Trophoblast cell (in vitro differentiated cells and primary cell): ENCODE results near the gene OGDH.

Experiments
- DNase-seq, 2 donors: peaks; one replicate each; pipeline ENCODE4 v3.0.0-alpha.2; 2016
- H2AFZ ChIP-seq: 2 replicates; pipeline ENCODE4 v1.6.1; 2013; ENCODE audit warnings: low read length, moderate library complexity, mild to moderate bottlenecking; ENCODE audit not compliant: insufficient read depth, poor library complexity
- H2AK5ac ChIP-seq: 2 replicates; pipeline ENCODE4 v1.6.1; 2013; ENCODE audit warnings: mild to moderate bottlenecking, low read length
- H2BK120ac ChIP-seq: 2 replicates; pipeline ENCODE4 v1.6.1; 2013; ENCODE audit warnings: low read length, mild to moderate bottlenecking, moderate library complexity; ENCODE audit not compliant: insufficient read depth, poor library complexity
- H2BK12ac ChIP-seq: 2 replicates; pipeline ENCODE4 v1.6.1; 2013; ENCODE audit warnings: mild to moderate bottlenecking, low read length, moderate library complexity
- H2BK5ac ChIP-seq: 2 replicates; pipeline ENCODE4 v1.6.1; 2013; ENCODE audit warnings: low read length, low read depth, moderate library complexity, mild to moderate bottlenecking; ENCODE audit not compliant: poor library complexity
- H3K14ac ChIP-seq: 2 replicates; pipeline ENCODE4 v1.6.1; 2013; ENCODE audit warnings: mild to moderate bottlenecking, low read length
- H3K18ac ChIP-seq: 2 replicates; pipeline ENCODE4 v1.6.1; 2013; ENCODE audit warnings: mild to moderate bottlenecking, low read length
- H3K23ac ChIP-seq: 2 replicates; pipeline ENCODE4 v1.6.1; 2013; ENCODE audit warnings: low read length
- H3K27ac ChIP-seq: 2 replicates; pipeline ENCODE4 v1.5.1; 2013; ENCODE audit warnings: low read depth, mild to moderate bottlenecking, inconsistent platforms, low read length, moderate library complexity
- H3K27me3 ChIP-seq: 2 replicates; pipeline ENCODE4 v1.6.1; 2013; ENCODE audit warnings: inconsistent platforms, mild to moderate bottlenecking, low read length, moderate library complexity; ENCODE audit not compliant: insufficient read depth
- H3K36me3 ChIP-seq, 2 experiments: 1 replicate in 1 of 2; 2 replicates in 1 of 2; pipeline ENCODE4 v1.6.1; 2013; ENCODE audit warnings: low read length in 2 of 2, mild to moderate bottlenecking in 2 of 2, moderate library complexity in 1 of 2; ENCODE audit not compliant: insufficient read depth in 2 of 2, control insufficient read depth in 1 of 2
- H3K4ac ChIP-seq: 2 replicates; pipeline ENCODE4 v1.6.1; 2013; ENCODE audit warnings: low read depth, mild to moderate bottlenecking, low read length, moderate library complexity
- H3K4me1 ChIP-seq, 2 experiments: 1 replicate in 1 of 2; 2 replicates in 1 of 2; pipeline ENCODE4 v1.6.1; 2013; ENCODE audit warnings: low read length in 2 of 2, mild to moderate bottlenecking in 2 of 2, moderate library complexity in 1 of 2; ENCODE audit not compliant: insufficient read depth in 2 of 2, control insufficient read depth in 1 of 2
- H3K4me2 ChIP-seq: 2 replicates; pipeline ENCODE4 v1.6.1; 2013; ENCODE audit warnings: inconsistent platforms, mild to moderate bottlenecking, low read length, moderate library complexity
- H3K4me3 ChIP-seq: 2 replicates; pipeline ENCODE4 v1.5.1; 2013; ENCODE audit warnings: mild to moderate bottlenecking, low read depth, low read length, inconsistent platforms
- H3K79me1 ChIP-seq: one replicate; pipeline ENCODE4 v1.6.1; 2013; ENCODE audit warnings: low read length
- H3K79me2 ChIP-seq: 2 replicates; pipeline ENCODE4 v1.6.1; 2013; ENCODE audit warnings: low read length, mild to moderate bottlenecking; ENCODE audit not compliant: control insufficient read depth, insufficient read depth, poor library complexity
- H3K9ac ChIP-seq: 2 replicates; pipeline ENCODE4 v1.6.1; 2013; ENCODE audit warnings: mild to moderate bottlenecking, low read length
- H3K9me3 ChIP-seq: 2 replicates; pipeline ENCODE4 v1.6.1; 2013; ENCODE audit warnings: low read depth, mild to moderate bottlenecking, control low read depth, inconsistent platforms, low read length; ENCODE audit not compliant: insufficient read depth
- H4K12ac ChIP-seq: 2 replicates; pipeline ENCODE4 v1.6.1; 2013; ENCODE audit warnings: low read depth, mild to moderate bottlenecking, low read length, moderate library complexity
- H4K8ac ChIP-seq: 2 replicates; pipeline ENCODE4 v1.6.1; 2013; ENCODE audit warnings: low read depth, mild to moderate bottlenecking, low read length, moderate library complexity
- H4K91ac ChIP-seq: one replicate; pipeline ENCODE4 v1.6.1; 2013; ENCODE audit warnings: low read depth, mild to moderate bottlenecking, low read length, moderate library complexity
- WGBS: extraction: QIAGEN DNeasy Blood & Tissue Kit; methylation state at CpG from one replicate; pipeline ENCODE4 v1.1.7; 2013; ENCODE audit warnings: missing lambda C conversion rate; ENCODE audit not compliant: insufficient read length, insufficient coverage; ENCODE audit errors: extremely low coverage; 5-methylcytosine and 5-hydroxymethylcytosine counted together

Gene OGDH

GRCh38 chr7:44636041-44636584 lies 29.7 kb downstream of the OGDH start:
- H2BK5ac ChIP-seq, result no peak overlapping the region
- no peak for DNase-seq
- no peaks in the 10 kb centered on the region for H3K9me3 ChIP-seq
- no peak overlapping the region for H2AFZ ChIP-seq
- H3K4me3 ChIP-seq, result no peak overlapping the region
- no peak overlapping the region for H4K91ac ChIP-seq
- H2AK5ac ChIP-seq, result no peak overlapping the region
- H3K18ac ChIP-seq, result no peak overlapping the region
- peaks cover 5% of the 10 kb centered on the region for H3K79me2 ChIP-seq
- H3K4me2 ChIP-seq, result no peak overlapping the region
- no peak overlapping the region for H4K8ac ChIP-seq
- H3K27me3 ChIP-seq, result no peaks in the 10 kb centered on the region
- peaks cover 9% of the 10 kb centered on the region for H3K79me1 ChIP-seq
- no CpG with 5 or more reads among the region's 3 CpGs for WGBS
- H3K23ac ChIP-seq, result no peak overlapping the region
- no peak overlapping the region for H3K9ac ChIP-seq
- peaks cover 7 to 20% of the 10 kb centered on the region in 2 experiments for H3K36me3 ChIP-seq
- H4K12ac ChIP-seq, result no peak overlapping the region
- peaks cover 18 to 19% of the 10 kb centered on the region in 2 experiments for H3K4me1 ChIP-seq
- no peak overlapping the region for H3K14ac ChIP-seq
- H2BK120ac ChIP-seq, result no peak overlapping the region
- H3K27ac ChIP-seq, result no peak overlapping the region
- H2BK12ac ChIP-seq, result no peak overlapping the region
- H3K4ac ChIP-seq, result no peak overlapping the region

GRCh38 chr7:44636926-44637325 lies 30.5 kb downstream of the OGDH start:
- WGBS, result no CpG with 5 or more reads among the region's 2 CpGs
- Histone ChIP-seq H2AK5ac (no peak overlapping the region), H3K14ac (no peak overlapping the region), H3K9ac (no peak overlapping the region), H3K27me3 (no peaks in the 10 kb centered on the region), H3K79me2 (peaks cover 5% of the 10 kb centered on the region), H3K23ac (no peak overlapping the region), H3K36me3 (peaks cover 10 to 18% of the 10 kb centered on the region in 2 experiments), H4K12ac (no peak overlapping the region), H3K9me3 (no peaks in the 10 kb centered on the region), H3K27ac (no peak overlapping the region), H2AFZ (no peak overlapping the region), H3K4me1 (peaks cover 18 to 19% of the 10 kb centered on the region in 2 experiments), H3K18ac (no peak overlapping the region), H3K4me2 (no peak overlapping the region), H3K4ac (no peak overlapping the region), H3K79me1 (peaks cover 9% of the 10 kb centered on the region), H3K4me3 (no peak overlapping the region), H2BK5ac (no peak overlapping the region), H2BK120ac (no peak overlapping the region), H4K91ac (no peak overlapping the region), H4K8ac (no peak overlapping the region), H2BK12ac (no peak overlapping the region)
- no peak for DNase-seq

- peak; percentile 78 to 82 for DNase-seq
- Histone ChIP-seq H3K18ac (no peak overlapping the region), H2BK120ac (peak overlapping the region; percentile 55), H3K27ac (peak overlapping the region; percentile 98), H3K9me3 (no peaks in the 10 kb centered on the region), H3K79me1 (peaks cover 9% of the 10 kb centered on the region), H3K9ac (no peak overlapping the region), H2BK5ac (peak overlapping the region; percentile 38), H4K91ac (peak overlapping the region; percentile 85), H3K36me3 (peaks cover 10 to 18% of the 10 kb centered on the region in 2 experiments), H3K4me1 (peaks cover 18 to 19% of the 10 kb centered on the region in 2 experiments), H2BK12ac (peak overlapping the region; percentile 86), H3K4ac (peak overlapping the region; percentile 21), H3K79me2 (peaks cover 5% of the 10 kb centered on the region), H4K12ac (no peak overlapping the region), H3K23ac (no peak overlapping the region), H2AFZ (no peak overlapping the region), H3K27me3 (no peaks in the 10 kb centered on the region), H3K14ac (peak overlapping the region; percentile 82), H3K4me2 (no peak overlapping the region), H3K4me3 (no peak overlapping the region), H4K8ac (peak overlapping the region; percentile 2), H2AK5ac (peak overlapping the region; percentile 72)
- no CpG with 5 or more reads among the region's 8 CpGs for WGBS
Measured at GRCh38 chr7:44637788-44638594, 31.6 kb downstream of the OGDH start.

GRCh38 chr7:44638611-44639557 lies 32.5 kb downstream of the OGDH start:
- DNase-seq, result peak in 1 of 2 donors; percentile 33
- H3K79me1 ChIP-seq, result peaks cover 9% of the 10 kb centered on the region
- no peak overlapping the region for H3K23ac ChIP-seq
- peaks cover 5% of the 10 kb centered on the region for H3K79me2 ChIP-seq
- peak overlapping the region; percentile 86 for H2BK12ac ChIP-seq
- H3K4me2 ChIP-seq, result peak overlapping the region; percentile 58
- H2AFZ ChIP-seq, result peak overlapping the region; percentile 42
- H3K4me3 ChIP-seq, result no peak overlapping the region
- peak overlapping the region; percentile 21 for H3K4ac ChIP-seq
- H2AK5ac ChIP-seq, result peak overlapping the region; percentile 72
- no peaks in the 10 kb centered on the region for H3K9me3 ChIP-seq
- no CpG with 5 or more reads among the region's 5 CpGs for WGBS
- H4K12ac ChIP-seq, result peak overlapping the region; percentile 56
- peak overlapping the region; percentile 38 for H2BK5ac ChIP-seq
- H3K27me3 ChIP-seq, result no peaks in the 10 kb centered on the region
- peak overlapping the region; percentile 82 for H3K14ac ChIP-seq
- peak overlapping the region; percentile 98 for H3K27ac ChIP-seq
- H3K36me3 ChIP-seq, result peaks cover 11 to 15% of the 10 kb centered on the region in 2 experiments
- peak overlapping the region; percentile 55 for H2BK120ac ChIP-seq
- peaks cover 18 to 19% of the 10 kb centered on the region in 2 experiments for H3K4me1 ChIP-seq
- peak overlapping the region; percentile 15 for H4K8ac ChIP-seq
- peak overlapping the region; percentile 85 for H4K91ac ChIP-seq
- no peak overlapping the region for H3K9ac ChIP-seq
- peak overlapping the region; percentile 88 for H3K18ac ChIP-seq
